Ishikawa (cell line): ENCODE results near the gene SLC17A4.

Experiments used
- CEBPB ChIP-seq: IDR thresholded peaks from 2 replicates; pipeline ENCODE4 v1.6.1; 2012
- CREB1 ChIP-seq: IDR thresholded peaks from 2 replicates; pipeline ENCODE4 v1.6.1; 2012; ENCODE audit warnings: low read depth
- EGR1 ChIP-seq: IDR thresholded peaks from 2 replicates; pipeline ENCODE4 v1.6.1; 2012
- EP300 ChIP-seq: IDR thresholded peaks from 2 replicates; pipeline ENCODE4 v1.6.1; 2012; ENCODE audit warnings: borderline replicate concordance
- FOXM1 ChIP-seq: IDR thresholded peaks from 2 replicates; pipeline ENCODE4 v1.6.1; 2012; ENCODE audit warnings: low read depth, borderline replicate concordance
- NFIC ChIP-seq: IDR thresholded peaks from 2 replicates; pipeline ENCODE4 v1.6.1; 2012
- RAD21 ChIP-seq: IDR thresholded peaks from 2 replicates; pipeline ENCODE4 v1.6.1; 2012; ENCODE audit warnings: low read depth
- REST ChIP-seq: IDR thresholded peaks from 2 replicates; pipeline ENCODE4 v1.6.1; 2012; ENCODE audit warnings: low read depth, mild to moderate bottlenecking
- TAF1 ChIP-seq: IDR thresholded peaks from 2 replicates; pipeline ENCODE4 v1.6.1; 2012; ENCODE audit warnings: low read depth, mild to moderate bottlenecking
- TCF12 ChIP-seq: IDR thresholded peaks from 2 replicates; pipeline ENCODE4 v1.6.1; 2012; ENCODE audit warnings: low read depth
- TEAD4 ChIP-seq: IDR thresholded peaks from 2 replicates; pipeline ENCODE4 v1.6.1; 2012
- YY1 ChIP-seq: IDR thresholded peaks from 2 replicates; pipeline ENCODE4 v1.6.1; 2012; ENCODE audit warnings: low read depth
- ZBTB7A ChIP-seq: IDR thresholded peaks from 2 replicates; pipeline ENCODE4 v1.6.1; 2012; ENCODE audit warnings: low read depth
- TF ChIP-seq, protein P1 (sequence below): IDR thresholded peaks from 2 replicates; pipeline ENCODE4 v1.6.1; 2012
- TF ChIP-seq, protein P2 (sequence below): IDR thresholded peaks from 2 replicates; pipeline ENCODE4 v1.6.1; 2012

The SLC17A4 gene

DNA sequence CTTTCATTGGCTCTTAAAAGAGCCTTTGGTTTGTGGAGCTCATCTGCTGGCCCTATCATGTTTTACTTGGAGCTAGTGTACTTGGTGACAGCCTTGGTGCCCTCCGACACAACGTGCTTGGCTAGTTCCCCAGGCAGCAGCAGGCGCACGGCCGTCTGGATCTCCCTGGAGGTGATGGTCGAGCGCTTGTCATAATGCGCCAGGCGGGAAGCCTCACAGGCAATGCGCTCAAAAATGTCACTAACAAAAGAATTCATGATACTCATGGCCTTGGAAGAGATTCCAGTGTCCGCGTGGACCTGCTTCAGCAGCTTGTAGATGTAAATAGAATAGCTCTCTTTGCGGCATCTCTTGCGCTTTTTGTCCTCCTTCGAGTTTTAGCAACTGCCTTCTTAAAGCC is 22.8 kb upstream of the SLC17A4 start:
- TF ChIP-seq REST (no peak), TAF1 (no peak), RAD21 (no peak), EP300 (no peak), YY1 (no peak), TEAD4 (no peak), CREB1 (no peak), ZBTB7A (no peak), FOXM1 (no peak), EGR1 (no peak), CEBPB (no peak), NFIC (no peak), TCF12 (no peak)
- TF ChIP-seq, protein P1, sequence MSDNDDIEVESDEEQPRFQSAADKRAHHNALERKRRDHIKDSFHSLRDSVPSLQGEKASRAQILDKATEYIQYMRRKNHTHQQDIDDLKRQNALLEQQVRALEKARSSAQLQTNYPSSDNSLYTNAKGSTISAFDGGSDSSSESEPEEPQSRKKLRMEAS = no peak
- TF ChIP-seq, protein P2, sequence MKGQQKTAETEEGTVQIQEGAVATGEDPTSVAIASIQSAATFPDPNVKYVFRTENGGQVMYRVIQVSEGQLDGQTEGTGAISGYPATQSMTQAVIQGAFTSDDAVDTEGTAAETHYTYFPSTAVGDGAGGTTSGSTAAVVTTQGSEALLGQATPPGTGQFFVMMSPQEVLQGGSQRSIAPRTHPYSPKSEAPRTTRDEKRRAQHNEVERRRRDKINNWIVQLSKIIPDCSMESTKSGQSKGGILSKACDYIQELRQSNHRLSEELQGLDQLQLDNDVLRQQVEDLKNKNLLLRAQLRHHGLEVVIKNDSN = no peak

GRCh38 chr6:25732468-25733198 is 21.9 kb upstream of the SLC17A4 start:
- TF ChIP-seq TCF12 (no peak), FOXM1 (no peak), EGR1 (no peak), CEBPB (no peak)

GRCh38 chr6:25735261-25735660 is 19.3 kb upstream of the SLC17A4 start:
- TF ChIP-seq, protein P2 = no peak
- TF ChIP-seq ZBTB7A (no peak), YY1 (no peak), TEAD4 (no peak), EGR1 (no peak), CREB1 (no peak), RAD21 (no peak), TAF1 (no peak), FOXM1 (no peak), EP300 (no peak), REST (no peak), TCF12 (no peak), CEBPB (no peak), NFIC (no peak)
- TF ChIP-seq, protein P1 = no peak

DNA sequence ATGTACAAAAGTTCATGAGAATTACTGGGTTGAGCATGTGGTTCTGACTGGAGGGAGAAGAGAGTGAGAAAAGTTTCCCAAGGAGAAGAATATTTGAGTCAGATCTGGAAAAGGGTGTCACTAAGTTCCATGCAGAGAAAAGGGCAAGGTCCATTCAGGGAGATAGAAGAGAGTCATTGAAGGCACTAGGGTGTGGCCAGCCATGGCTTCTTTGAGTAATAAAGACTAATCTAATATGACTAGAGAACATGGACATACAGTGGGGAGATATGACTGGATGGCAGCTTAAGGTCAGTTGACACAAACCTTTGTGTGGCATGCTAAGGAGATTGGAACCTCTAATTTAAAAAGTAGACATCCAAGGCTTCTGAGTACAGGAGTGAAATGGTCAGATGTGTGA is 10.7 kb upstream of the SLC17A4 start:
- TF ChIP-seq TAF1 (no peak), NFIC (no peak), YY1 (no peak), EP300 (no peak), CEBPB (no peak), CREB1 (no peak), REST (no peak), RAD21 (no peak), TEAD4 (no peak), ZBTB7A (no peak), FOXM1 (no peak), TCF12 (no peak), EGR1 (no peak)
- TF ChIP-seq, protein P2 = no peak
- TF ChIP-seq, protein P1 = no peak
